GM12875 (cell line): ENCODE results near the gene PRKCA.

Source experiments
- H3K4me3 ChIP-seq: one replicate; pipeline ENCODE4 v1.5.1; 2011; ENCODE audit warnings: low read depth, low read length, control low read depth
- CTCF ChIP-seq: IDR thresholded peaks from 2 replicates; pipeline ENCODE4 v1.5.1; 2011; ENCODE audit warnings: low read depth, mild to moderate bottlenecking, control low read depth, inconsistent platforms, low read length, moderate library complexity, borderline replicate concordance; ENCODE audit not compliant: insufficient read depth

Gene PRKCA

GRCh38 chr17:66637491-66637890 lies 335.1 kb downstream of the PRKCA start:
- no peak overlapping the region for H3K4me3 ChIP-seq
- TF ChIP-seq CTCF = no peak

- TF ChIP-seq CTCF = no peak
- H3K4me3 ChIP-seq = no peak overlapping the region
Observed at GRCh38 chr17:66638707-66639479, 336.5 kb downstream of the PRKCA start.

- H3K4me3 ChIP-seq = no peak overlapping the region
- TF ChIP-seq CTCF = no peak
Observed at GRCh38 chr17:66643815-66644710, 341.6 kb downstream of the PRKCA start.

GRCh38 chr17:66645259-66645658 lies 342.8 kb downstream of the PRKCA start:
- no peak overlapping the region for H3K4me3 ChIP-seq
- no peak for TF ChIP-seq CTCF

- no peak overlapping the region for H3K4me3 ChIP-seq
- TF ChIP-seq CTCF = no peak
Observed at GRCh38 chr17:66647391-66647983, 345.1 kb downstream of the PRKCA start.

GRCh38 chr17:66649818-66650543 lies 347.6 kb downstream of the PRKCA start:
- no peak overlapping the region for H3K4me3 ChIP-seq
- no peak for TF ChIP-seq CTCF
